Vagina (tissue), 2 donors: ENCODE results near the gene C16orf74. TPM values are rescaled to one million over a fixed set of nuclear protein-coding genes. Genes with fewer than 3 reads are reported as not detected.

Source experiments
- DNase-seq, 2 donors: peaks; one replicate each; pipeline ENCODE4 v3.0.0-alpha.2; 2017; ENCODE audit errors: extremely low spot score in 2 of 2
- H3K27ac ChIP-seq: fragments of 200-600 bp; sonication (generic); one replicate; pipeline ENCODE4 v1.5.1; 2019
- H3K27me3 ChIP-seq: fragments of 200-600 bp; sonication (generic); one replicate; pipeline ENCODE4 v1.5.1; 2019
- H3K36me3 ChIP-seq, 2 donors: fragments of 200-600 bp; sonication (generic); one replicate each; pipeline ENCODE4 v1.5.1; 2017 to 2019
- H3K4me1 ChIP-seq: fragments of 200-600 bp; sonication (generic); one replicate; pipeline ENCODE4 v1.5.1; 2019
- H3K4me3 ChIP-seq, 2 donors: fragments of 200-600 bp; sonication (generic); 1 replicate in 1 of 2; 2 replicates in 1 of 2; pipeline ENCODE4 v1.5.1; 2016 to 2019
- H3K9me3 ChIP-seq: fragments of 200-600 bp; sonication (generic); one replicate; pipeline ENCODE4 v1.5.1; 2019
- CTCF ChIP-seq, 3 experiments: fragments of 450-650 bp in 2 of 3; fragments of 200-600 bp in 1 of 3; sonication (generic) in 1 of 3; IDR thresholded peaks; one replicate each; pipeline ENCODE4 v1.5.1; 2017 to 2019; ENCODE audit warnings: antibody characterized with exemption in 3 of 3, mild to moderate bottlenecking in 2 of 3, moderate library complexity in 2 of 3
- POLR2A ChIP-seq, 2 donors: fragments of 450-650 bp; IDR thresholded peaks; one replicate each; pipeline ENCODE4 v1.6.1; 2017; ENCODE audit warnings: antibody characterized with exemption in 2 of 2, mild to moderate bottlenecking in 2 of 2, moderate library complexity in 2 of 2
- POLR2AphosphoS5 ChIP-seq, 2 donors: sonication (generic); formaldehyde crosslinking; IDR thresholded peaks; one replicate each; pipeline ENCODE4 v1.9.0; 2017; ENCODE audit warnings: antibody characterized with exemption in 2 of 2, mild to moderate bottlenecking in 2 of 2, low read depth in 1 of 2; ENCODE audit not compliant: insufficient read depth in 1 of 2
- intact Hi-C: fragments of 100-400 bp; cut with DNase I; formaldehyde crosslinking; loops from one replicate; pipeline ENCODE4 v1.15.1; 2023
- total RNA-seq: library from RNA; depleted of rRNA; stranded (reverse); fragments of >200 nt; gene quantifications from one replicate; pipeline ENCODE4 v1.2.3, GENCODE V29; 2016

The C16orf74 gene
- total RNA-seq, 1 donor from 2014 or later: 18.2 TPM

- Histone ChIP-seq H3K4me3 (no peak overlapping the region), H3K9me3 (no peaks in the 10 kb centered on the region), H3K4me1 (no peaks in the 10 kb centered on the region), H3K27me3 (no peaks in the 10 kb centered on the region), H3K36me3 (peaks cover 0 to 87% of the 10 kb centered on the region in 2 donors), H3K27ac (no peak overlapping the region)
- TF ChIP-seq POLR2AphosphoS5 (IDR thresholded peaks at IDR 0.05; ENCODE audit: insufficient read depth in 1 of 2, low read depth in 1 of 2): no peak
- TF ChIP-seq POLR2A (IDR thresholded peaks at IDR 0.05): no peak
- TF ChIP-seq CTCF (IDR thresholded peaks at IDR 0.05): no peak
- no peak for DNase-seq
- intact Hi-C loops: no loop called here
Observed at GRCh38 chr16:85668676-85669424, 82.0 kb downstream of the C16orf74 start.

GRCh38 chr16:85667841-85668413 is 83.0 kb downstream of the C16orf74 start:
- H3K36me3 ChIP-seq: peaks cover 0 to 94% of the 10 kb centered on the region in 2 donors

GRCh38 chr16:85667261-85667660 is 83.6 kb downstream of the C16orf74 start:
- DNase-seq: no peak
- Histone ChIP-seq H3K4me3 (no peak overlapping the region), H3K27ac (no peak overlapping the region), H3K4me1 (no peaks in the 10 kb centered on the region), H3K36me3 (peaks cover 0 to 88% of the 10 kb centered on the region in 2 donors), H3K9me3 (no peaks in the 10 kb centered on the region), H3K27me3 (no peaks in the 10 kb centered on the region)
- no peak for TF ChIP-seq POLR2AphosphoS5 (IDR thresholded peaks at IDR 0.05; ENCODE audit: insufficient read depth in 1 of 2, low read depth in 1 of 2)
- no peak for TF ChIP-seq CTCF (IDR thresholded peaks at IDR 0.05)
- no peak for TF ChIP-seq POLR2A (IDR thresholded peaks at IDR 0.05)
- intact Hi-C loops: no loop called here

More at GRCh38 chr16:85667841-85668413, 83.0 kb downstream of the C16orf74 start:
- no peak overlapping the region for H3K27ac ChIP-seq
- TF ChIP-seq POLR2AphosphoS5 (IDR thresholded peaks at IDR 0.05; ENCODE audit: insufficient read depth in 1 of 2, low read depth in 1 of 2): no peak
- no peak for TF ChIP-seq CTCF (IDR thresholded peaks at IDR 0.05)
- TF ChIP-seq POLR2A (IDR thresholded peaks at IDR 0.05): no peak
- no peak for DNase-seq
- no peaks in the 10 kb centered on the region for H3K27me3 ChIP-seq
- H3K4me1 ChIP-seq: no peaks in the 10 kb centered on the region
- no peaks in the 10 kb centered on the region for H3K9me3 ChIP-seq
- H3K4me3 ChIP-seq: no peak overlapping the region
- intact Hi-C loops: no loop called here

GRCh38 chr16:85665929-85666328 is 85.0 kb downstream of the C16orf74 start:
- no peak for DNase-seq
- H3K36me3 ChIP-seq: peaks cover 0 to 88% of the 10 kb centered on the region in 2 donors
- TF ChIP-seq POLR2A (IDR thresholded peaks at IDR 0.05): no peak
- TF ChIP-seq POLR2AphosphoS5 (IDR thresholded peaks at IDR 0.05; ENCODE audit: insufficient read depth in 1 of 2, low read depth in 1 of 2): no peak
- TF ChIP-seq CTCF (IDR thresholded peaks at IDR 0.05): no peak
- H3K9me3 ChIP-seq: no peaks in the 10 kb centered on the region
- H3K4me3 ChIP-seq: no peak overlapping the region
- no peak overlapping the region for H3K27ac ChIP-seq
- H3K27me3 ChIP-seq: no peaks in the 10 kb centered on the region
- H3K4me1 ChIP-seq: no peaks in the 10 kb centered on the region
- intact Hi-C loops: no loop called here

GRCh38 chr16:85665373-85665740 is 85.5 kb downstream of the C16orf74 start:
- Histone ChIP-seq H3K36me3 (peaks cover 0 to 83% of the 10 kb centered on the region in 2 donors), H3K27me3 (no peaks in the 10 kb centered on the region), H3K27ac (no peak overlapping the region), H3K4me3 (no peak overlapping the region), H3K4me1 (no peaks in the 10 kb centered on the region), H3K9me3 (no peaks in the 10 kb centered on the region)
- TF ChIP-seq POLR2AphosphoS5 (IDR thresholded peaks at IDR 0.05; ENCODE audit: insufficient read depth in 1 of 2, low read depth in 1 of 2) (no peak), CTCF (IDR thresholded peaks at IDR 0.05) (no peak), POLR2A (IDR thresholded peaks at IDR 0.05) (no peak)
- intact Hi-C loops: no loop called here
- no peak for DNase-seq
